Endothelial cell of hepatic sinusoid (primary cell): ENCODE results near the gene FIGLA.

Experiments
- in situ Hi-C: cut with HindIII; loops from 2 replicates; pipeline ENCODE4 v1.10.0; 2017; ENCODE audit warnings: low sequenced_read_pairs

The FIGLA gene

GRCh38 chr2:70776266-70776665 is 14.2 kb downstream of the FIGLA start:
- in situ Hi-C loops: no loop called here

GRCh38 chr2:70775141-70775540 is 15.3 kb downstream of the FIGLA start:
- in situ Hi-C loops: no loop called here

- in situ Hi-C loops: no loop called here
Measured at GRCh38 chr2:70772486-70773155, 17.8 kb downstream of the FIGLA start.

- in situ Hi-C loops: no loop called here
Measured at GRCh38 chr2:70771446-70771845, 19.0 kb downstream of the FIGLA start.

- in situ Hi-C loops: no loop called here
Measured at GRCh38 chr2:70769450-70769849, 21.0 kb downstream of the FIGLA start.

- in situ Hi-C loops: no loop called here
Measured at GRCh38 chr2:70768590-70769085, 21.8 kb downstream of the FIGLA start.

GRCh38 chr2:70767699-70768589 is 22.5 kb downstream of the FIGLA start, which contains the start of gene ADD2:
ADD2 (minus strand) TSS chr2:70768200; CDS start chr2:70706408, 61,792 bp downstream.
- in situ Hi-C loops: no loop called here

GRCh38 chr2:70767079-70767698 is 23.3 kb downstream of the FIGLA start:
- in situ Hi-C loops: no loop called here

GRCh38 chr2:70766357-70767078 is 23.9 kb downstream of the FIGLA start:
- in situ Hi-C loops: no loop called here

GRCh38 chr2:70765507-70765906 is 24.9 kb downstream of the FIGLA start:
- in situ Hi-C loops: no loop called here

- in situ Hi-C loops: loop anchor here (5.0 kb wide), 1 partner anchor 62 kb away; no protein-coding TSS in a partner anchor
Measured at GRCh38 chr2:70759446-70759845, 31.0 kb downstream of the FIGLA start.

- in situ Hi-C loops: loop anchor here (5.0 kb wide), 1 partner anchor 61 kb away; no protein-coding TSS in a partner anchor
Measured at GRCh38 chr2:70757966-70758365, 32.5 kb downstream of the FIGLA start.

- in situ Hi-C loops: loop anchor here (5.0 kb wide), 1 partner anchor 60 kb away; no protein-coding TSS in a partner anchor
Measured at GRCh38 chr2:70757360-70757759, 33.1 kb downstream of the FIGLA start.

- in situ Hi-C loops: loop anchor here (5.0 kb wide), 1 partner anchor 59 kb away; no protein-coding TSS in a partner anchor
Measured at GRCh38 chr2:70756128-70756527, 34.3 kb downstream of the FIGLA start.

- in situ Hi-C loops: no loop called here
Measured at GRCh38 chr2:70753902-70754301, 36.5 kb downstream of the FIGLA start.

- in situ Hi-C loops: no loop called here
Measured at GRCh38 chr2:70753031-70753430, 37.4 kb downstream of the FIGLA start.

GRCh38 chr2:70752396-70752795 is 38.0 kb downstream of the FIGLA start:
- in situ Hi-C loops: no loop called here

GRCh38 chr2:70751881-70752280 is 38.6 kb downstream of the FIGLA start:
- in situ Hi-C loops: no loop called here

- in situ Hi-C loops: no loop called here
Measured at GRCh38 chr2:70750320-70750719, 40.1 kb downstream of the FIGLA start.

GRCh38 chr2:70748002-70748784 is 42.2 kb downstream of the FIGLA start:
- in situ Hi-C loops: no loop called here
